HFF-Myc (cell line): ENCODE data around the gene DNAJB1.

Source experiments
- DNase-seq: peaks from one replicate; pipeline ENCODE4 v3.0.0-alpha.2; 2011; ENCODE audit warnings: low read depth; ENCODE audit errors: extremely low read depth
- H3K4me3 ChIP-seq: replicated peaks from 2 replicates; pipeline ENCODE4 v1.5.1; 2011; ENCODE audit warnings: low read depth, mild to moderate bottlenecking, control low read depth, low read length
- CTCF ChIP-seq: IDR thresholded peaks from 2 replicates; pipeline ENCODE4 v1.5.1; 2012; ENCODE audit warnings: mild to moderate bottlenecking, low read depth, low read length, control low read depth; ENCODE audit errors: missing control alignments

Gene DNAJB1

GRCh38 chr19:14479309-14479974 is 38.8 kb downstream of the DNAJB1 start:
- no peak for TF ChIP-seq CTCF
- no peak for DNase-seq

DNA sequence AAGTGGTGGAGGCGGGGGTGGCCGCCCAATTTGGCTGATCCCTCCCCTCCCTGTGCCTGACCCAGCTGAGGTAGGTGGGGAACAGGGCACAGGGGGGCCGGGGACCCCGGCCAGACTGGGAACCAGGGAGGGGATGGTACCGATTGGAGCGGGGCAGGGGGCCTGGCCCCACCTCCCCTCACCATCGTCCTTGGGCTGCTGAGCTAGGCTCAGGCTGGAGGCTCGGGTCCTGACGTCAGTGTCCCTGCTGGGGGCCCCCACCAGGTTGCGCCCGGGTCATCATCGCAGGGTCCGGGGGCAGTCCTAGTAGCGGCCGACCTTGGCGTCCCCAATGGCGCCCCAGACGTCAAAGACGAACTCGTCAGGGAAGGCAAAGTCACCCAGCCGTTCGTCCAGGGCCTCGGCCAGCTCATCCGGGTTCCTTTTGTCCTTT is 40.1 kb downstream of the DNAJB1 start:
- no peak overlapping the region for H3K4me3 ChIP-seq

More at GRCh38 chr19:14479309-14479974, 38.8 kb downstream of the DNAJB1 start:
- no peak overlapping the region for H3K4me3 ChIP-seq

DNA sequence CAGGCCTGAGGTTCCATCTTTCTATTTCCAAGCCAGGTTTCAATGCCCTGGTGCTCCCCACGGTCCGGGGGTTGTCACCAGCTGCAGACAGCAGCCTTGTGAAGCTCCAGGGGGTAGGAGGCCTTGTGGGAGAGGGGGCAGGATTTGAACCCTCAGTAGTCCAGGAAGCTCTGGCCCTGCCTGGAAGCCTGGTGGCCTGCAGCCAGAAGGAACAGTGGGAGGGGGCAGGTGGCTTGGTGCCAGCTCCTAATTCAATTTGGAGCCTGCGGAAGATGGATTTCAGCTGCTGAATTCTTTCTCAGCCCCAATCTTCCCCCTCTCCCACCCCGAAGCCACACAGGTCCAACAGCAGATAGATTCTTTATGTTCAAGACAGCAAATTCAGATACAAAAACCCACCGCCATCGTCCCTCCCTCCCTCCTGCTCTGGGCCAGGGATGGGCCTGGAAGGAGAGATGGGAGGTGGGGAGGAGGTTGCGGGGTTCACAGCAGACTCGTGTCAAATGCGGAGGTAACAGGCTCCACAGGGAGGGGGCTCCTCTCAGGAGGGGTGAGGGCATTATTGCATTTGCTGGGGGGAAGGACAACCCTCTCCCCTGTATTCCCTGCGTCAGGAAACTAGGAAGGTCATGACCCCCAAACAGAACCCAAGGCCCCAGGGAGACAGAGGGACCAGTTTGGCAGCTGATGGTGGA is 40.6 kb downstream of the DNAJB1 start:
- H3K4me3 ChIP-seq = no peak overlapping the region
- DNase-seq = no peak
- no peak for TF ChIP-seq CTCF

More for the DNA sequence above, 40.1 kb downstream of the DNAJB1 start:
- DNase-seq = no peak
- no peak for TF ChIP-seq CTCF

- no peak for DNase-seq
- H3K4me3 ChIP-seq = no peak overlapping the region
- TF ChIP-seq CTCF = no peak
Observed at GRCh38 chr19:14476673-14477401, 41.4 kb downstream of the DNAJB1 start.

DNA sequence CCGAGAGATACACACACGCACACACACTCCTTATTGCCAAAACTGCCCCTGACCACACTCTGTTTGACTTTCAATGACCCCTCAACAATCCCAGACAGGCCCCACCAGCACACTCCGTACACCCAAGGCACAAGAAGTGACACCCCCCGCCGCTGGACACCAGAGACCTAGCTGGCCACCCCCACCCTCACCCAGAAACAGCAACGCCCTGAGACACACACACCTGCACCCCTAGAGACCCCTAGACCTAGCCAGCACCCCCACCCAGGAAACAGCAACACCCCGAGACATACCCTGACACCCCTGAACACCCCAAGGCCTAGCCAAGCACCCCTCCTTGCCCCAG is 41.9 kb downstream of the DNAJB1 start:
- TF ChIP-seq CTCF = no peak
- no peak for DNase-seq
- no peak overlapping the region for H3K4me3 ChIP-seq

DNA sequence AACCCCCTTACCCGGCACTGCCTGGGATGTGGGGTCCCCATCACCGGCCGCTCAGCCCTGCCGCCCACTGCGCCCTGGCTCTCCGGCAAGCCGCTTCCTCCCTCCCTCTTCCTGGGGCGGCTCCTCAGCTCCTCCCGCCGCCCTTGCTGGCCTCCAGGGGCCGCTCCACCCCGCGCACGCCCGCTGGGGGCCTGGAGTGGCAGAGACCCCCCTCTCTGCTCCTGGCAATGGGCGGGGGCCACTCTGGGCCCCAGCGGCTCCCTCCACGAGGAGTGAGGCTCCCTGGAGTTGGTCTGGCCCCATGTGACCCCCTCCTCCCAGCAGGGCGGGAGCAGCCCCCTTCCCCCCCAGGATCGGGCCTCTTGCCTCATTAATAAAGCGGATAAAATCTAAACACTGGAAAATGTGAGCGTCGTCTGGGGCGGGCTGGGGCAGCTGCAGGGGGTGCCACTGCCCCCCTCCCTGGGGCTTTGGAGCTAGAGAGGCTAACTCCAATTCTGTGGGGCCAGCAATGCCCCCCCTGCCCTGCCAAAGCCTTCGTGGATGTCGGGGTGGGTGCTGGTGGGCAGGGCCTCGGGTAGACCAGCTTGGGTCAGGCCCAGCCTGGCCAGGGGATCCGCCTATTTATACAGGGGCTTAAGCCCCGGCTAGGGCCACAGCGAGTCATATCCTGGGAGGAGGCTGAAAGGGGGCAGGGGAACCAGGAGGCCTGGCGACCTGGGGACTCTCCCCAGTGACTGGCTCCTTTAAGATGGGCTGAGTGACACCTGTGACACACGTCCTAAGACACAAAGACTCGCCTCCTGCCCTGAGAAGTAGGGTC is 42.7 kb downstream of the DNAJB1 start, which contains the start of gene PTGER1:
PTGER1 (minus strand) TSS at position 104 of the 823 bp plus-strand sequence. CDS start 1,034 bp downstream, outside the sequence.
- peak within 1 kb of the TSS; percentile 35 for H3K4me3 ChIP-seq
- no peak for DNase-seq
- TF ChIP-seq CTCF = peak; percentile 53
